ENCODE data around the gene PIP4K2B. TPM values are rescaled to one million over a fixed set of nuclear protein-coding genes. Genes with fewer than 3 reads are reported as not detected.

The PIP4K2B gene
- total RNA-seq, 1 experiment from 2014 or later = 42.3 TPM

DNA sequence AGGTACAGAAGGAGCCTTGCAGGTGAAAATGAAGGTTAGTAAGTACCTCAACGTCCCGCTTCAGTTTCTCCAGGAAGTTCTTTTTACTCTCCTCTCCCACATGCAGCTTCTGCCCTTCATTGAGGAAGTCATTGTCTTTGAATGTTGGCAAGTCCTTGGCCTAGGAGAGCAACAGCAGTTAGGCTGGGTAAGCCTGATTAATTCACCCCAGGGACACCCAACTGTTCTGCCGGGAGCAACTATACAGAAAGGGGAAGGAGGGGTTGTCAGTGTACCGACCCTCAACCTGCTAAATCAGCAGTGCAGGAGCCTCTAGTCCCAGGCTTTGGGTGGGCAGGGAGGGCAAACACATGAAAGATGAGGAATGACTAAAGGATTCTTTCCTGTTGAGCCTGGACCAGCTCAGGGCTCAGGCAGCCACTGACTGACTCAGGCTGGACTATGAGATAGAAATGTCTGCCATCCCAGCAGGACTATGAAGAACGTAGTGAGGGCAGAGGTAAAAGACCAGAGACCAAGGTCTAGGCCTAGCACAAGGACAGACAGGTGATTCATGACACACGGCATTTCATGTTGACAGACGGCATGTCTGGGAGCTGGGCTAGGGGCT, 21.6 kb downstream of the PIP4K2B start:
- H3K9me3 ChIP-seq (ENCODE audit: control insufficient read depth, insufficient read depth, low read depth, low read length) = no peaks in the 10 kb centered on the region
- DNase-seq (ENCODE audit: low read depth, low spot score) (no peak), ATAC-seq (no peak)
- TF ChIP-seq POLR2AphosphoS5 (IDR thresholded peaks at IDR 0.05; ENCODE audit: low read depth, low read length) (no peak), TCF7L2 (IDR thresholded peaks at IDR 0.05; ENCODE audit: low read depth, low read length) (no peak), SIN3A (IDR thresholded peaks at IDR 0.05; ENCODE audit: borderline replicate concordance, insufficient read depth, low read depth, low read length) (no peak), CTCF (IDR thresholded peaks at IDR 0.05) (no peak)
- TF ChIP-seq, protein P1, sequence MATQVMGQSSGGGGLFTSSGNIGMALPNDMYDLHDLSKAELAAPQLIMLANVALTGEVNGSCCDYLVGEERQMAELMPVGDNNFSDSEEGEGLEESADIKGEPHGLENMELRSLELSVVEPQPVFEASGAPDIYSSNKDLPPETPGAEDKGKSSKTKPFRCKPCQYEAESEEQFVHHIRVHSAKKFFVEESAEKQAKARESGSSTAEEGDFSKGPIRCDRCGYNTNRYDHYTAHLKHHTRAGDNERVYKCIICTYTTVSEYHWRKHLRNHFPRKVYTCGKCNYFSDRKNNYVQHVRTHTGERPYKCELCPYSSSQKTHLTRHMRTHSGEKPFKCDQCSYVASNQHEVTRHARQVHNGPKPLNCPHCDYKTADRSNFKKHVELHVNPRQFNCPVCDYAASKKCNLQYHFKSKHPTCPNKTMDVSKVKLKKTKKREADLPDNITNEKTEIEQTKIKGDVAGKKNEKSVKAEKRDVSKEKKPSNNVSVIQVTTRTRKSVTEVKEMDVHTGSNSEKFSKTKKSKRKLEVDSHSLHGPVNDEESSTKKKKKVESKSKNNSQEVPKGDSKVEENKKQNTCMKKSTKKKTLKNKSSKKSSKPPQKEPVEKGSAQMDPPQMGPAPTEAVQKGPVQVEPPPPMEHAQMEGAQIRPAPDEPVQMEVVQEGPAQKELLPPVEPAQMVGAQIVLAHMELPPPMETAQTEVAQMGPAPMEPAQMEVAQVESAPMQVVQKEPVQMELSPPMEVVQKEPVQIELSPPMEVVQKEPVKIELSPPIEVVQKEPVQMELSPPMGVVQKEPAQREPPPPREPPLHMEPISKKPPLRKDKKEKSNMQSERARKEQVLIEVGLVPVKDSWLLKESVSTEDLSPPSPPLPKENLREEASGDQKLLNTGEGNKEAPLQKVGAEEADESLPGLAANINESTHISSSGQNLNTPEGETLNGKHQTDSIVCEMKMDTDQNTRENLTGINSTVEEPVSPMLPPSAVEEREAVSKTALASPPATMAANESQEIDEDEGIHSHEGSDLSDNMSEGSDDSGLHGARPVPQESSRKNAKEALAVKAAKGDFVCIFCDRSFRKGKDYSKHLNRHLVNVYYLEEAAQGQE (IDR thresholded peaks at IDR 0.05; ENCODE audit: insufficient read depth in 1 of 2, low read depth in 2 of 2, low read length in 1 of 2) = no peak
- no peak overlapping the region for H3K27ac ChIP-seq (ENCODE audit: low read length)
- in situ Hi-C loops (cut with HindIII; ENCODE audit: low pct_unique_long_range_greater_than_20kb, low sequenced_read_pairs) (no loop called here), intact Hi-C loops (cut with micrococcal nuclease; ENCODE audit: unreplicated experiment) (no loop called here)
- H3K36me3 ChIP-seq (ENCODE audit: control insufficient read depth, insufficient read depth, low read length) = peaks cover 6% of the 10 kb centered on the region
- ChIA-PET CTCF (no interaction called here), POLR2A (no interaction called here)
- no peak overlapping the region for H3K4me3 ChIP-seq (ENCODE audit: low read depth in 2 of 2, low read length in 2 of 2)
- no TSS peak for BruUV-seq (replicated peaks)
- no peaks in the 10 kb centered on the region for H3K4me1 ChIP-seq (ENCODE audit: control insufficient read depth, insufficient read depth, low read length)
- H3K27me3 ChIP-seq (ENCODE audit: control insufficient read depth, insufficient read depth, low read length) = no peaks in the 10 kb centered on the region

- ChIA-PET POLR2A (no interaction called here), CTCF (no interaction called here)
- Histone ChIP-seq H3K27ac (ENCODE audit: low read length) (no peak overlapping the region), H3K4me1 (ENCODE audit: control insufficient read depth, insufficient read depth, low read length) (no peaks in the 10 kb centered on the region), H3K4me3 (ENCODE audit: low read depth in 2 of 2, low read length in 2 of 2) (no peak overlapping the region), H3K27me3 (ENCODE audit: control insufficient read depth, insufficient read depth, low read length) (no peaks in the 10 kb centered on the region), H3K9me3 (ENCODE audit: control insufficient read depth, insufficient read depth, low read depth, low read length) (no peaks in the 10 kb centered on the region), H3K36me3 (ENCODE audit: control insufficient read depth, insufficient read depth, low read length) (peaks cover 3% of the 10 kb centered on the region)
- DNase-seq (ENCODE audit: low read depth, low spot score) (no peak), ATAC-seq (no peak)
- BruUV-seq (replicated peaks) = no TSS peak
- TF ChIP-seq, protein P1 (IDR thresholded peaks at IDR 0.05; ENCODE audit: insufficient read depth in 1 of 2, low read depth in 2 of 2, low read length in 1 of 2) = no peak
- TF ChIP-seq POLR2AphosphoS5 (IDR thresholded peaks at IDR 0.05; ENCODE audit: low read depth, low read length) = no peak
- no peak for TF ChIP-seq CTCF (IDR thresholded peaks at IDR 0.05)
- TF ChIP-seq SIN3A (IDR thresholded peaks at IDR 0.05; ENCODE audit: borderline replicate concordance, insufficient read depth, low read depth, low read length) = no peak
- no peak for TF ChIP-seq TCF7L2 (IDR thresholded peaks at IDR 0.05; ENCODE audit: low read depth, low read length)
- intact Hi-C loops (cut with micrococcal nuclease; ENCODE audit: unreplicated experiment) = no loop called here
- in situ Hi-C loops (cut with HindIII; ENCODE audit: low pct_unique_long_range_greater_than_20kb, low sequenced_read_pairs) = no loop called here
These were observed 26.1 kb downstream of the PIP4K2B start for GRCh38 chr17:38773258-38773657.

Measured in Panc1 (cell line).